ENCODE data around the gene AAR2. TPM values are rescaled to one million over a fixed set of nuclear protein-coding genes. Genes with fewer than 3 reads are reported as not detected.

Gene AAR2
- total RNA-seq, 1 experiment from 2014 or later, result 22.5 TPM

GRCh38 chr20:36260316-36260715 is 24.0 kb downstream of the AAR2 start:
- H3K4me3 Mint-ChIP-seq, result no peak overlapping the region
- ChIA-PET POLR2A (no interaction called here), CTCF (interaction anchor here (0.7 to 3.3 kb wide), 5 partner anchors 13 to 205 kb away, joined by 3 to 18 read pairs (median 5); no protein-coding TSS in a partner anchor)
- H3K27me3 Mint-ChIP-seq (ENCODE audit: low read depth), result no peaks in the 10 kb centered on the region
- peaks cover 7% of the 10 kb centered on the region; the same call in 1 of the 2 replicates for H3K36me3 Mint-ChIP-seq
- peaks cover 15% of the 10 kb centered on the region for H3K4me1 Mint-ChIP-seq
- H3K27ac Mint-ChIP-seq, result no peak overlapping the region
- no peaks in the 10 kb centered on the region for H3K9me3 Mint-ChIP-seq
- ATAC-seq (no peak), DNase-seq (ENCODE audit: low spot score) (no peak)
- TF ChIP-seq ZNF416 (CRISPR knock-in tag; IDR thresholded peaks at IDR 0.05), result no peak
- TF ChIP-seq GRHL2 (CRISPR knock-in tag; IDR thresholded peaks at IDR 0.05; ENCODE audit: insufficient replicate concordance, severe bottlenecking), result no peak
- TF ChIP-seq SMAD3 (CRISPR knock-in tag; IDR thresholded peaks at IDR 0.05; ENCODE audit: borderline replicate concordance), result no peak
- TF ChIP-seq E2F5 (CRISPR knock-in tag; IDR thresholded peaks at IDR 0.05), result no peak
- no peak for TF ChIP-seq ZNF263 (CRISPR knock-in tag; IDR thresholded peaks at IDR 0.05; ENCODE audit: low read depth)
- no peak for TF ChIP-seq ZNF423 (CRISPR knock-in tag; IDR thresholded peaks at IDR 0.05)
- no peak for TF ChIP-seq AFF4 (CRISPR knock-in tag; IDR thresholded peaks at IDR 0.05; ENCODE audit: borderline replicate concordance)
- no peak for TF ChIP-seq ATF1 (CRISPR knock-in tag; IDR thresholded peaks at IDR 0.05)
- no peak for TF ChIP-seq FOXP1 (CRISPR knock-in tag; IDR thresholded peaks at IDR 0.05; ENCODE audit: borderline replicate concordance)
- TF ChIP-seq EMX1 (CRISPR knock-in tag; IDR thresholded peaks at IDR 0.05), result no peak
- no peak for TF ChIP-seq ESRRA (CRISPR knock-in tag; IDR thresholded peaks at IDR 0.05; ENCODE audit: borderline replicate concordance)
- TF ChIP-seq GABPB1 (CRISPR knock-in tag; IDR thresholded peaks at IDR 0.05), result no peak
- no peak for TF ChIP-seq IRF1 (CRISPR knock-in tag; IDR thresholded peaks at IDR 0.05)
- TF ChIP-seq ZBTB21 (CRISPR knock-in tag; IDR thresholded peaks at IDR 0.05; ENCODE audit: borderline replicate concordance), result no peak
- no peak for TF ChIP-seq FOXP4 (CRISPR knock-in tag; IDR thresholded peaks at IDR 0.05)

- ChIA-PET POLR2A (interaction anchor here (0.7 kb wide), 1 partner anchor 138 kb away, joined by 3 read pairs; no protein-coding TSS in a partner anchor), CTCF (no interaction called here)
- Mint-ChIP-seq H3K4me1 (peaks cover 15% of the 10 kb centered on the region), H3K36me3 (peaks cover 1% of the 10 kb centered on the region; the same call in 1 of the 2 replicates), H3K4me3 (no peak overlapping the region), H3K27me3 (ENCODE audit: low read depth) (no peaks in the 10 kb centered on the region), H3K27ac (no peak overlapping the region), H3K9me3 (no peaks in the 10 kb centered on the region)
- DNase-seq (ENCODE audit: low spot score) (no peak), ATAC-seq (no peak)
- TF ChIP-seq MAX (CRISPR knock-in tag; IDR thresholded peaks at IDR 0.05), result no peak
- TF ChIP-seq JUN (CRISPR knock-in tag; IDR thresholded peaks at IDR 0.05), result no peak
- no peak for TF ChIP-seq STAT6 (CRISPR knock-in tag; conservative IDR thresholded peaks at IDR 0.05; ENCODE audit: low read depth)
- TF ChIP-seq IRF1 (CRISPR knock-in tag; IDR thresholded peaks at IDR 0.05), result no peak
- no peak for TF ChIP-seq NR1H2 (CRISPR knock-in tag; IDR thresholded peaks at IDR 0.05)
- no peak for TF ChIP-seq GTF2I (CRISPR knock-in tag; conservative IDR thresholded peaks at IDR 0.05)
- no peak for TF ChIP-seq NR2C2 (CRISPR knock-in tag; IDR thresholded peaks at IDR 0.05)
- TF ChIP-seq ERG (CRISPR knock-in tag; IDR thresholded peaks at IDR 0.05), result no peak
Observed at GRCh38 chr20:36261389-36262105, 25.3 kb downstream of the AAR2 start.
